ENCODE results near the gene ZYX.

- TF ChIP-seq CTCF (conservative IDR thresholded peaks at IDR 0.05) (no peak), ZFX (IDR thresholded peaks at IDR 0.05) (no peak)
Observed at GRCh38 chr7:143363016-143363937, 17.9 kb upstream of the ZYX start.

Measured in C4-2B (cell line).